K562 (cell line): ENCODE measurements around the gene SBNO1. TPM values are rescaled to one million over a fixed set of nuclear protein-coding genes. Genes with fewer than 3 reads are reported as not detected.

ENCODE experiments used
- ATAC-seq: fragments of 200-7000 bp; cut with Tn5 transposase; 3 replicates; pipeline ENCODE4 v1.9.1; 2020; ENCODE audit warnings: moderate library complexity
- BruUV-seq: library from RNA; stranded (reverse); fragments of 400-500 nt; replicated peaks from 2 replicates; lab custom pipeline; 2021; lab: Mats Ljungman, UMichigan
- CTCF ChIA-PET: fragments of 300-600 bp; formaldehyde crosslinking; extraction: SDS; loops from one replicate; lab custom pipeline; 2021; ENCODE audit warnings: low intra/inter-chr PET ratio; lab: Yijun Ruan, JAX
- POLR2A ChIA-PET: fragments of 300-600, 350-650 bp; sonication (Branson Sonifier 250); formaldehyde crosslinking; extraction: SDS; loops from one replicate; lab custom pipeline; 2021; ENCODE audit warnings: antibody characterized with exemption, inconsistent platforms; lab: Yijun Ruan, JAX
- DNase-seq, 4 experiments: peaks; one replicate each; pipeline versions ENCODE4 v3.0.0 to v3.0.0-alpha.2; 2011 to 2018; ENCODE audit warnings: low spot score in 3 of 4, mixed read lengths in 3 of 4; ENCODE audit errors: extremely low read depth in 1 of 4
- FAIRE-seq: peaks from 2 replicates; lab custom pipeline; 2011; peaks lifted over from hg19 to GRCh38; lab: Jason Lieb, UNC
- H2AFZ ChIP-seq: 2 replicates; pipeline ENCODE4 v1.6.0; 2011; ENCODE audit warnings: low read depth, low read length, control low read depth, inconsistent platforms
- H3K27ac ChIP-seq: fragments of 200-600 bp; 3 replicates; pipeline ENCODE4 v1.8.0; 2011; ENCODE audit warnings: low read depth, mild to moderate bottlenecking, control low read depth, inconsistent platforms, low read length, moderate library complexity, mixed read lengths; ENCODE audit errors: extremely low read depth
- H3K27me3 ChIP-seq, 2 experiments: fragments of 300-600 bp in 1 of 2; 2 replicates in 1 of 2; 3 replicates in 1 of 2; pipeline versions ENCODE4 v1.6.0 to v1.8.0; 2011; ENCODE audit warnings: inconsistent platforms in 2 of 2, low read length in 2 of 2, mild to moderate bottlenecking in 1 of 2, mixed read lengths in 1 of 2, moderate library complexity in 1 of 2; ENCODE audit not compliant: control insufficient read depth in 2 of 2, insufficient read depth in 2 of 2
- H3K36me3 ChIP-seq: fragments of 300-600 bp; 3 replicates; pipeline ENCODE4 v1.8.0; 2011; ENCODE audit warnings: mild to moderate bottlenecking, low read length, inconsistent platforms; ENCODE audit not compliant: control insufficient read depth, insufficient read depth
- H3K4me1 ChIP-seq, 2 experiments: fragments of 200-600 bp in 1 of 2; replicated peaks in 1 of 2; 2 replicates in 1 of 2; 3 replicates in 1 of 2; pipeline versions ENCODE4 v1.5.1 to v1.8.0; 2011; ENCODE audit warnings: inconsistent platforms in 2 of 2, low read length in 2 of 2, mild to moderate bottlenecking in 1 of 2, mixed read lengths in 1 of 2, moderate library complexity in 1 of 2; ENCODE audit not compliant: control insufficient read depth in 2 of 2, insufficient read depth in 2 of 2
- H3K4me2 ChIP-seq: 2 replicates; pipeline ENCODE4 v1.6.1; 2011; ENCODE audit warnings: low read length, control low read depth, inconsistent platforms, mixed read lengths; ENCODE audit not compliant: insufficient read depth
- H3K4me3 ChIP-seq: fragments of 200-600 bp; sonication (generic), shearing (Covaris generic); 2 replicates; pipeline ENCODE4 v1.5.1; 2016; ENCODE audit warnings: control low read depth, inconsistent platforms
- H3K79me2 ChIP-seq: fragments of 200-600 bp; 3 replicates; pipeline ENCODE4 v1.8.0; 2011; ENCODE audit warnings: low read length, inconsistent platforms; ENCODE audit not compliant: control insufficient read depth, insufficient read depth
- H3K9ac ChIP-seq, 2 experiments: 2 replicates each; pipeline versions ENCODE4 v1.6.0 to v1.6.1; 2011; ENCODE audit warnings: low read depth in 2 of 2, low read length in 2 of 2, control low read depth in 1 of 2, inconsistent platforms in 1 of 2, mild to moderate bottlenecking in 1 of 2, mixed read lengths in 1 of 2; ENCODE audit not compliant: insufficient read depth in 1 of 2
- H3K9me1 ChIP-seq: one replicate; pipeline ENCODE4 v1.6.0; 2011; ENCODE audit warnings: inconsistent platforms, mild to moderate bottlenecking, low read length, moderate library complexity; ENCODE audit not compliant: control insufficient read depth, insufficient read depth
- H3K9me3 ChIP-seq: replicated peaks from 2 replicates; pipeline ENCODE4 v1.5.1; 2011; ENCODE audit warnings: low read depth, low read length, inconsistent platforms; ENCODE audit not compliant: control insufficient read depth, insufficient read depth
- H4K20me1 ChIP-seq: replicated peaks from 2 replicates; pipeline ENCODE4 v1.6.1; 2011; ENCODE audit warnings: low read length, inconsistent platforms, mixed read lengths; ENCODE audit not compliant: control insufficient read depth, insufficient read depth
- NR0B1 ChIP-seq: fragments of 450-650 bp; IDR thresholded peaks from one replicate; pipeline ENCODE4 v1.6.1; 2018; ENCODE audit warnings: mild to moderate bottlenecking, moderate library complexity; ENCODE audit not compliant: partially characterized antibody
- PHF8 ChIP-seq: fragments of 200-600 bp; sonication (generic); IDR thresholded peaks from 2 replicates; pipeline ENCODE4 v1.6.1; 2012; ENCODE audit warnings: mixed run types, mild to moderate bottlenecking, inconsistent platforms, low read length, moderate library complexity, borderline replicate concordance
- WGBS: fragments of 100-300 bp; shearing (Covaris generic); methylation state at CpG from one replicate; pipeline ENCODE4 v1.1.6; 2016; ENCODE audit warnings: low coverage, mixed read lengths; ENCODE audit not compliant: insufficient coverage; ENCODE audit errors: missing lambda C conversion rate; 5-methylcytosine and 5-hydroxymethylcytosine counted together
- in situ Hi-C: fragments of 300-500 bp; cut with MboI; formaldehyde crosslinking; loops from 4 replicates; pipeline ENCODE4 v1.15.0; 2018; ENCODE audit warnings: inconsistent platforms, mixed read lengths
- intact Hi-C: fragments of 100-400 bp; cut with micrococcal nuclease; formaldehyde crosslinking; loops from 2 replicates; pipeline ENCODE4 v1.14.2; 2022
- polyA plus RNA-seq, 8 experiments: library from polyadenylated mRNA; depleted of rRNA in 4 of 8; stranded (reverse) in 5 of 8; unstranded in 3 of 8; fragments of >200 nt; fragmentation: Nextera tagmentation in 2 of 8; fragmentation: Illumina TruSeq in 1 of 8; extraction: Ambion mirVana in 2 of 8; extraction: Trizol in 1 of 8; gene quantifications; 2 replicates each; pipeline versions ENCODE4 v1.2.1 to v1.2.3, GENCODE V29; 2011 to 2014; ENCODE audit warnings: inconsistent platforms in 1 of 8, missing spikeins in 1 of 8
- total RNA-seq, 7 experiments: library from RNA; depleted of rRNA in 6 of 7; stranded (reverse); fragments of >200 nt in 6 of 7; fragmentation: Illumina TruSeq in 2 of 7; extraction: Trizol in 2 of 7; gene quantifications; 2 replicates each; pipeline versions ENCODE4 v1.2.1 to v1.2.3, GENCODE V29; 2011 to 2021; ENCODE audit warnings: low replicate concordance in 1 of 7

Gene SBNO1
- total and polyA plus RNA-seq, 9 of the 15 experiments (the other 6 are each of a cell fraction or from before 2014, with no cell fraction given), result 14.9 to 77.1 (median 35.9) TPM

GRCh38 chr12:123268850-123269249 lies 95.8 kb downstream of the SBNO1 start:
- 93% methylated on average over 12 of the region's 13 CpGs for WGBS
- in situ Hi-C loops, result no loop called here
- H3K4me3 ChIP-seq, result no peak overlapping the region
- ATAC-seq (no peak), DNase-seq (no peak), FAIRE-seq (no peak)
- no peak overlapping the region for H2AFZ ChIP-seq
- no peaks in the 10 kb centered on the region for H3K9me3 ChIP-seq
- ChIA-PET POLR2A (interaction anchor here (0.6 to 1.2 kb wide), 3 partner anchors 36 to 141 kb away, joined by 3 to 9 read pairs (median 6); partner anchors contain the start of genes MPHOSPH9 and MTRFR), CTCF (no interaction called here)
- peaks cover 6 to 44% of the 10 kb centered on the region in 2 experiments; a peak in 2 of 5 replicates for H3K4me1 ChIP-seq
- no peak overlapping the region for H3K27ac ChIP-seq
- peaks cover 25% of the 10 kb centered on the region; the same call in 2 of the 3 replicates for H3K36me3 ChIP-seq
- H3K27me3 ChIP-seq, result no peaks in the 10 kb centered on the region
- no peaks in the 10 kb centered on the region for H4K20me1 ChIP-seq
- TF ChIP-seq PHF8, result 0 out of 2 replicates have a peak, but pooled peaks have one; percentile 8
- TF ChIP-seq NR0B1, result no peak
- no peak overlapping the region for H3K4me2 ChIP-seq
- peaks cover 27% of the 10 kb centered on the region for H3K79me2 ChIP-seq
- intact Hi-C loops, result no loop called here
- H3K9me1 ChIP-seq, result no peaks in the 10 kb centered on the region
- no TSS peak for BruUV-seq
- H3K9ac ChIP-seq, result peak overlapping the region in 1 of 2 experiments; percentile 35; a peak in 1 of 4 replicates
